Activated T-cell treated with anti-CD3 and anti-CD28 coated beads, Interleukin-2, amount 50 U/mL, for 72 hours (primary cell): ENCODE data around the gene INPP4B. TPM values are rescaled to one million over a fixed set of nuclear protein-coding genes. Genes with fewer than 3 reads are reported as not detected.

Source experiments
- ATAC-seq, 2 donors: fragments of 150-1000 bp; cut with Tn5 transposase; replicated peaks in 1 of 2; 2 replicates each; pipeline ENCODE4 v1.10.0; 2021; ENCODE audit warnings: moderate library complexity in 2 of 2, mild to moderate bottlenecking in 1 of 2
- DNase-seq, 2 donors: peaks; one replicate each; pipeline ENCODE4 v3.0.0; 2021 to 2022; ENCODE audit warnings: mixed read lengths in 1 of 2
- H3K27ac Mint-ChIP-seq: one replicate; pipeline ENCODE4 v1.8.0; 2022; ENCODE audit warnings: mild to moderate bottlenecking, moderate library complexity, mixed read lengths
- H3K27me3 Mint-ChIP-seq: one replicate; pipeline ENCODE4 v1.8.0; 2022; ENCODE audit warnings: low read depth, mixed read lengths
- H3K36me3 Mint-ChIP-seq, 2 donors: one replicate each; pipeline ENCODE4 v1.8.0; 2022; ENCODE audit warnings: mixed read lengths in 2 of 2, mild to moderate bottlenecking in 1 of 2; ENCODE audit not compliant: insufficient read depth in 2 of 2
- H3K4me1 Mint-ChIP-seq: one replicate; pipeline ENCODE4 v1.8.0; 2022; ENCODE audit warnings: low read depth, mixed read lengths
- H3K4me3 Mint-ChIP-seq, 2 donors: one replicate each; pipeline ENCODE4 v1.8.0; 2022; ENCODE audit warnings: mild to moderate bottlenecking in 2 of 2, mixed read lengths in 2 of 2, moderate library complexity in 2 of 2
- H3K9me3 Mint-ChIP-seq, 2 donors: one replicate each; pipeline ENCODE4 v1.8.0; 2022; ENCODE audit warnings: mixed read lengths in 2 of 2
- total RNA-seq, 2 donors: library from RNA; stranded (reverse); gene quantifications; one replicate each; pipeline ENCODE4 v1.2.3, GENCODE V29; 2022

The INPP4B gene
- total RNA-seq, 2 donors from 2014 or later: 64.9 to 67.3 TPM

- no peak for ATAC-seq
- H3K27me3 Mint-ChIP-seq: no peaks in the 10 kb centered on the region
- H3K4me3 Mint-ChIP-seq: no peak overlapping the region
- H3K4me1 Mint-ChIP-seq: peaks cover 6% of the 10 kb centered on the region
- peaks cover 19 to 26% of the 10 kb centered on the region in 2 donors for H3K36me3 Mint-ChIP-seq
- no peak overlapping the region for H3K27ac Mint-ChIP-seq
- H3K9me3 Mint-ChIP-seq: peaks cover 1 to 8% of the 10 kb centered on the region in 2 donors
- no peak for DNase-seq
Measured at GRCh38 chr4:142064181-142064580, 781.9 kb downstream of the INPP4B start.

- H3K36me3 Mint-ChIP-seq: peaks cover 0 to 2% of the 10 kb centered on the region in 2 donors
- no peak for ATAC-seq
- H3K9me3 Mint-ChIP-seq: peaks cover 0 to 1% of the 10 kb centered on the region in 2 donors
- no peaks in the 10 kb centered on the region for H3K4me1 Mint-ChIP-seq
- H3K4me3 Mint-ChIP-seq: no peak overlapping the region
- no peaks in the 10 kb centered on the region for H3K27me3 Mint-ChIP-seq
- H3K27ac Mint-ChIP-seq: no peak overlapping the region
- no peak for DNase-seq
Measured at GRCh38 chr4:142045996-142046395, 800.1 kb downstream of the INPP4B start.

- DNase-seq: no peak
- H3K4me3 Mint-ChIP-seq: no peak overlapping the region
- no peaks in the 10 kb centered on the region for H3K4me1 Mint-ChIP-seq
- H3K27ac Mint-ChIP-seq: no peak overlapping the region
- H3K9me3 Mint-ChIP-seq: peaks cover 0 to 1% of the 10 kb centered on the region in 2 donors
- no peak for ATAC-seq
- no peaks in the 10 kb centered on the region for H3K27me3 Mint-ChIP-seq
- H3K36me3 Mint-ChIP-seq: peaks cover 2 to 3% of the 10 kb centered on the region in 2 donors
Measured at GRCh38 chr4:142044271-142044670, 801.8 kb downstream of the INPP4B start.

GRCh38 chr4:142043509-142043908 is 802.6 kb downstream of the INPP4B start:
- Mint-ChIP-seq H3K36me3 (peaks cover 3% of the 10 kb centered on the region in 2 donors), H3K27ac (peak overlapping the region; percentile 30), H3K27me3 (no peaks in the 10 kb centered on the region), H3K4me3 (no peak overlapping the region), H3K9me3 (peaks cover 0 to 1% of the 10 kb centered on the region in 2 donors), H3K4me1 (no peaks in the 10 kb centered on the region)
- no peak for DNase-seq
- ATAC-seq: no peak

- H3K9me3 Mint-ChIP-seq: peaks cover 0 to 1% of the 10 kb centered on the region in 2 donors
Measured at GRCh38 chr4:142041788-142042187, 804.3 kb downstream of the INPP4B start.

GRCh38 chr4:142040043-142040442 is 806.1 kb downstream of the INPP4B start:
- H3K9me3 Mint-ChIP-seq: peaks cover 0 to 1% of the 10 kb centered on the region in 2 donors
- peaks cover under 1% of the 10 kb centered on the region for H3K4me1 Mint-ChIP-seq
- no peak overlapping the region for H3K4me3 Mint-ChIP-seq
- H3K36me3 Mint-ChIP-seq: peaks cover 4 to 9% of the 10 kb centered on the region in 2 donors
- no peaks in the 10 kb centered on the region for H3K27me3 Mint-ChIP-seq
- ATAC-seq: no peak
- no peak for DNase-seq
- peak overlapping the region; percentile 91 for H3K27ac Mint-ChIP-seq

More at GRCh38 chr4:142041788-142042187, 804.3 kb downstream of the INPP4B start:
- no peak overlapping the region for H3K4me3 Mint-ChIP-seq
- H3K27ac Mint-ChIP-seq: no peak overlapping the region
- no peaks in the 10 kb centered on the region for H3K4me1 Mint-ChIP-seq
- DNase-seq (no peak), ATAC-seq (peak in 1 of 2 donors; percentile 66)
- peaks cover 4 to 9% of the 10 kb centered on the region in 2 donors for H3K36me3 Mint-ChIP-seq
- no peaks in the 10 kb centered on the region for H3K27me3 Mint-ChIP-seq

- Mint-ChIP-seq H3K4me3 (no peak overlapping the region), H3K36me3 (peaks cover 2 to 9% of the 10 kb centered on the region in 2 donors), H3K27me3 (no peaks in the 10 kb centered on the region), H3K27ac (peak overlapping the region; percentile 56), H3K9me3 (no peaks in the 10 kb centered on the region), H3K4me1 (peaks cover 8% of the 10 kb centered on the region)
- DNase-seq (no peak), ATAC-seq (no peak)
Measured at GRCh38 chr4:142036795-142037583, 809.1 kb downstream of the INPP4B start.

- Mint-ChIP-seq H3K4me1 (peaks cover 8% of the 10 kb centered on the region), H3K27ac (no peak overlapping the region)
Measured at GRCh38 chr4:142035566-142035965, 810.5 kb downstream of the INPP4B start.

GRCh38 chr4:142034101-142034500 is 812.0 kb downstream of the INPP4B start:
- Mint-ChIP-seq H3K9me3 (no peaks in the 10 kb centered on the region), H3K36me3 (peaks cover 2 to 6% of the 10 kb centered on the region in 2 donors), H3K27me3 (no peaks in the 10 kb centered on the region), H3K27ac (no peak overlapping the region), H3K4me1 (peaks cover 8% of the 10 kb centered on the region), H3K4me3 (no peak overlapping the region)
- ATAC-seq (no peak), DNase-seq (no peak)

More at GRCh38 chr4:142035566-142035965, 810.5 kb downstream of the INPP4B start:
- ATAC-seq (no peak), DNase-seq (no peak)
- H3K9me3 Mint-ChIP-seq: no peaks in the 10 kb centered on the region
- H3K4me3 Mint-ChIP-seq: no peak overlapping the region
- H3K27me3 Mint-ChIP-seq: no peaks in the 10 kb centered on the region
- peaks cover 2 to 9% of the 10 kb centered on the region in 2 donors for H3K36me3 Mint-ChIP-seq

GRCh38 chr4:142030010-142030409 is 816.1 kb downstream of the INPP4B start:
- Mint-ChIP-seq H3K9me3 (no peaks in the 10 kb centered on the region), H3K27me3 (no peaks in the 10 kb centered on the region), H3K4me3 (no peak overlapping the region), H3K36me3 (peaks cover 0 to 7% of the 10 kb centered on the region in 2 donors), H3K27ac (no peak overlapping the region), H3K4me1 (peaks cover 7% of the 10 kb centered on the region)
- ATAC-seq (no peak), DNase-seq (no peak)

GRCh38 chr4:142021761-142022160 is 824.3 kb downstream of the INPP4B start:
- DNase-seq: no peak
- Mint-ChIP-seq H3K27me3 (no peaks in the 10 kb centered on the region), H3K4me1 (peaks cover 10% of the 10 kb centered on the region), H3K4me3 (no peak overlapping the region), H3K27ac (no peak overlapping the region), H3K36me3 (no peaks in the 10 kb centered on the region), H3K9me3 (no peaks in the 10 kb centered on the region)
- no peak for ATAC-seq

GRCh38 chr4:142021181-142021580 is 824.9 kb downstream of the INPP4B start:
- Mint-ChIP-seq H3K27me3 (no peaks in the 10 kb centered on the region), H3K27ac (no peak overlapping the region), H3K36me3 (no peaks in the 10 kb centered on the region), H3K4me3 (no peak overlapping the region), H3K9me3 (no peaks in the 10 kb centered on the region), H3K4me1 (peaks cover 15% of the 10 kb centered on the region)
- ATAC-seq: no peak
- no peak for DNase-seq

GRCh38 chr4:142016031-142016430 is 830.1 kb downstream of the INPP4B start:
- Mint-ChIP-seq H3K36me3 (peaks cover 0 to 3% of the 10 kb centered on the region in 2 donors), H3K9me3 (peaks cover 4 to 5% of the 10 kb centered on the region in 2 donors), H3K4me3 (no peak overlapping the region), H3K27me3 (no peaks in the 10 kb centered on the region), H3K27ac (no peak overlapping the region), H3K4me1 (peaks cover 17% of the 10 kb centered on the region)
- DNase-seq: peak in 1 of 2 donors; percentile 3
- ATAC-seq: peak; percentile 72 to 79
